ENCODE data around the gene EFHC1.

EFHC1 gene

DNA sequence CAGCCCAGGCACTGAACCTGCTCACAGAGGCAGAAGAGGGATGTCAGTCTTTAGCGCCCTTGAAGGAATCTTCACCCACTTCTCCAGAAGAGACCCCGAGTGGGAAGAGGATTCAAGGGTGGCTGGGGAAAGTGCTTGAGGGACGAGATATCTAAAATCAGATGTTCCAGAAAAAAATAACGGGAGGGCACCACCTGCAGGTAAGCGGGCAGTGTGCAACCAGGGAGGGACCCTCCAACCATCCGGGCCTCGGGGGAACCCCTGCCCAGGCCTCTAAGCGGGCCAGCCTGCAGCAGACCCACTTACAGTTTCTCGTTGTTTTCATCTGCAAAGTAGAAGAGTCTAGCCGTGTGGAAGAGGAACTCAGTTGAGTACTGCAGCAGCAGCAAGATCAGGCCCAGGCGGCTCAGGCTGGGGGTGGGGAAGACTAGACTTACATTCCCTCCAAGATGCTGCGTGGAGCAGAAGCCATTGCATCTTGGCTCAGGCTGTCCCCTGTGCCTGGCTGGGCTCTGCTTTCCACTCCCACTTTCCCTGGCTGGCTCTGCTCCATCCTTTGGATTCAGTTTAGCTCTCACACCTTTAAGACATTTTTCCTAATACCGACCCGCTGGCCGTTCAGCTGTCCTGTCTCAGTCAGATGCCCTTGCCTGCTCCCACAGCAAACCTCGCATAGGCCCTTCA is 85.7 kb downstream of the EFHC1 start:
- no peak for DNase-seq (ENCODE audit: low read depth in 2 of 2)
- TF ChIP-seq, protein P1, sequence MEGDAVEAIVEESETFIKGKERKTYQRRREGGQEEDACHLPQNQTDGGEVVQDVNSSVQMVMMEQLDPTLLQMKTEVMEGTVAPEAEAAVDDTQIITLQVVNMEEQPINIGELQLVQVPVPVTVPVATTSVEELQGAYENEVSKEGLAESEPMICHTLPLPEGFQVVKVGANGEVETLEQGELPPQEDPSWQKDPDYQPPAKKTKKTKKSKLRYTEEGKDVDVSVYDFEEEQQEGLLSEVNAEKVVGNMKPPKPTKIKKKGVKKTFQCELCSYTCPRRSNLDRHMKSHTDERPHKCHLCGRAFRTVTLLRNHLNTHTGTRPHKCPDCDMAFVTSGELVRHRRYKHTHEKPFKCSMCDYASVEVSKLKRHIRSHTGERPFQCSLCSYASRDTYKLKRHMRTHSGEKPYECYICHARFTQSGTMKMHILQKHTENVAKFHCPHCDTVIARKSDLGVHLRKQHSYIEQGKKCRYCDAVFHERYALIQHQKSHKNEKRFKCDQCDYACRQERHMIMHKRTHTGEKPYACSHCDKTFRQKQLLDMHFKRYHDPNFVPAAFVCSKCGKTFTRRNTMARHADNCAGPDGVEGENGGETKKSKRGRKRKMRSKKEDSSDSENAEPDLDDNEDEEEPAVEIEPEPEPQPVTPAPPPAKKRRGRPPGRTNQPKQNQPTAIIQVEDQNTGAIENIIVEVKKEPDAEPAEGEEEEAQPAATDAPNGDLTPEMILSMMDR (IDR thresholded peaks at IDR 0.05; ENCODE audit: low read depth, low read length): peak; percentile 8
- H3K4me3 ChIP-seq (replicated peaks in 1 of 2; ENCODE audit: low read depth in 2 of 2, low read length in 2 of 2): no peak overlapping the region

DNA sequence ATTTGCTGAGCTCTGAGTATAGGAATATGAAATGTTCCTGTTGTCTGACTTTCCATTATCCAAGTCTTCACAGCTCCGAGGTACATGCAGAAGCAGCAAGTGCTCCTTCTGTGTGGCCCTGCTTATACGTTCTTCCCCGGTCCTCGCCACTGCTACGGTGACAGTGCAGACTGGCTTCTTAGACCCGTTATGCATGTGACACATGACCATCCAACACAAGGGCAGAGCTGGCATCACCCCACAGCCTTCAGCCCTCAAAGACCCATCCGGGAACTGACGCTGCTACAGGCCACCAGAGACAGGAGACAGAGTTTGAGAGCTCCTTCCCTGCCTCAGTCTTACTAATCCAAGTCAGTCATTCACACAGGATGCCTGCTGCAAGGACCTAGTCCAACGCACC is 86.3 kb downstream of the EFHC1 start:
- no peak overlapping the region for H3K4me3 ChIP-seq (replicated peaks in 1 of 2; ENCODE audit: low read depth in 2 of 2, low read length in 2 of 2)
- TF ChIP-seq, protein P1 (IDR thresholded peaks at IDR 0.05; ENCODE audit: low read depth, low read length): no peak
- no peak for DNase-seq (ENCODE audit: low read depth in 2 of 2)

- TF ChIP-seq, protein P1 (IDR thresholded peaks at IDR 0.05; ENCODE audit: low read depth, low read length): no peak
- peak; percentile 85 to 87 for DNase-seq (ENCODE audit: low read depth in 2 of 2)
- no peak overlapping the region for H3K4me3 ChIP-seq (replicated peaks in 1 of 2; ENCODE audit: low read depth in 2 of 2, low read length in 2 of 2)
Measured at GRCh38 chr6:52507557-52508260, 87.6 kb downstream of the EFHC1 start.

DNA sequence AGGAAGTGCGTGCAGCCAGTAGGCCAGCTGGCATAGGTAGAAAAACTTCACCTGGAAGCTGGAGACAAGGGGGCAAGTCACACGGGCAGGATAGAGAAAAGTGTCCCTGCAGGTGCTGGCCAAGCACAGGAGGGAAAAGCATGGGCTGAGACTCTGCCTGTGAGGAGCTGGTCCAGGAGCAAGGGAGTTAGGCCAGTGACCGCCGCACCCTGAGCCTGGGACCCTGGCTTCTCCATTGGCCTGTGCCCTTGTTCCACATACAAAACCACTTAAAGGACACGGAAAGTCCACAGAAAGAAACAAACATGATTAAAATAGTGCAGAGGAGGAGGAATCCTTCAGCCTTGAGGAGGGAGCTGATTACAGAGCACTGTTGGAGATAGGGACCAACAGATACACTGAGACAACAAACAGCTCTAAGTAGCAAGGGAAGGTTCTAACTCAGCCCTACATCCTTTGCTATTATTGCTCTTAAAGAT is 88.2 kb downstream of the EFHC1 start:
- TF ChIP-seq, protein P1 (IDR thresholded peaks at IDR 0.05; ENCODE audit: low read depth, low read length): no peak
- no peak for DNase-seq (ENCODE audit: low read depth in 2 of 2)
- H3K4me3 ChIP-seq (replicated peaks in 1 of 2; ENCODE audit: low read depth in 2 of 2, low read length in 2 of 2): no peak overlapping the region

DNA sequence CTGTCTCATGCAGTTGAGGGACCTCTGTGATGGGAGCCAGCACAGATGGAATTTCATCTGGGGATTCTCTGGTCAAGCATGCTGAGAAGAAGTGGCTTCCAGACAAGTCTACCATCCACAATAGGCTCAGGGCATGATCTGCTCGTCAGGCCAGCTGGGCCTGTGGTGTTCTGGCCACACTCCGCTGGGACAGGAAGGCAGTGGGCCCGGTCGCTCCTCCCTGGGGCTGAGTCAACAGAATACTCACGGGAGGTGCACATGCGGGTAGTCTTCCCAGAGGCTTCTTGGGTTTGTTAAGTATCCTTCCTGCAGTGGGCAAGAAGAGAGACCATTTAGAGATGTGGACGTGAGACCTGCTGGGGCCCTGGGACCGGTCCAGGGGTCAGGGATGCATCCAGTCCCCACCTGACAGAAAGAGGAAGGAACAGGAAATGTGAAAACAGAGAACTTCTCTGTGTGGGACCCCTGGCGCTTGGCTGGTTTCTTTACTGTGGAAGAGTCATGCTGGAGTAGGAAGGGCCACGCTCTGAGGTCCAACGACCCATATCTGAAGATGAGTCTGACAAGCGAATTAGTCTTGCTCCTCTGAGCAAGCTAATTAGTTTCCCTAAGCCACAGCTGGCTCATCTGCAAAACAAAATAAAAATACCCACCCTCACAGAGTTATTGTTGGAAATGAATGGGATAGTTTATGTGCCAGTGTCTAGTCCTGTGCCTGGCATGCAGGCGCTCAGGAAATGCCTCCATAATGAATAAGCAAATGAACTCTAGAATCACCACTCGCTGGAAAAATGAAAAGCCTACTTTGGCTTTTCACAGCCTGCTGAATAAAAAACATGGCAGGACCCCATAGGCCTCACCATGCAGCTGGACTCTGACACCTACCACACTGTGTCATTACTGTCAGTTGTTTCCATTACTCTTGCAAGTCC is 89.4 kb downstream of the EFHC1 start:
- TF ChIP-seq, protein P1 (IDR thresholded peaks at IDR 0.05; ENCODE audit: low read depth, low read length): no peak
- no peak overlapping the region for H3K4me3 ChIP-seq (replicated peaks in 1 of 2; ENCODE audit: low read depth in 2 of 2, low read length in 2 of 2)
- DNase-seq (ENCODE audit: low read depth in 2 of 2): peak; percentile 51 to 79

DNA sequence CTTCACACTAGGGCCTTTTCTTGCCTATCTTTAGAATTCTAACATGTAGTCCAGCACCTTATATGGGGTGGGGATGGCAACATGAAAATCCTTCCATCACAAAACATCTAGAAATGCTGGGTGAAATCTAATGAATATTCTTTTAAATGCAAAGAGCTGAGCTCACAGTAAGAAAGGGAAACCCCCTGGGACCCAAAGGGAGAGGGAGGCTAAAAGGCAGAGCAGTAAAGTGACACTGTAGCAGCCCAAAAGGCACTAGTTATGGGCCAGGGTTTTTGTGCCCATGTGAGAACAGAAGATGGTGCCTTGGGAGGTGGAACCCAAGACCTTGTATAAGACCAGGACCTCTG is 90.0 kb downstream of the EFHC1 start:
- DNase-seq (ENCODE audit: low read depth in 2 of 2): no peak
- TF ChIP-seq, protein P1 (IDR thresholded peaks at IDR 0.05; ENCODE audit: low read depth, low read length): no peak
- H3K4me3 ChIP-seq (replicated peaks in 1 of 2; ENCODE audit: low read depth in 2 of 2, low read length in 2 of 2): no peak overlapping the region
